ENCODE results near the gene TFB2M.

DNA sequence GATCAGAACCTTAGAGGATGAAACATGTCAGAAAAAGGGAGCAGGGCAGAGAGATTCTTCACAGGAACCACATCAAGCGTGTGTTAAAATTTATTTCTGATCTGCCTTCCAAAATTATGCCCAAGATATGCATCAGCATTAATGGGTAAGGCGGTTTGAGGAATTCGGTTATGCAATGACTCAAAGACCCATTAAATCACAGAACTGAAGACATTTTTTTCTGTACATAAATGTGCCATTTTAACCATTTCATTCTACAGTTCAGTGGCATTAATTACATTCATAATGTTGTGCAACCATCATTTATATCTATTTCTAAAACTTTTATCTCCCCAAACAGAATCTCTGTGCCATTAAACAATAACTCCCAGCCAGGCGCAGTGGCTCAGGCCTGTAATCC is 43.6 kb upstream of the TFB2M start:
- TF ChIP-seq POLR2A (IDR thresholded peaks at IDR 0.05; ENCODE audit: low read depth, low read length) (no peak), POLR2AphosphoS5 (IDR thresholded peaks at IDR 0.05; ENCODE audit: low read depth, low read length) (no peak)

Measured in GM12892 (cell line).